HG03097 (cell line): ENCODE measurements around the gene CDHR1.
"Not testable (repeated sequence)": the region's sequence is repeated elsewhere in the genome, so short reads cannot be mapped to it uniquely, and the experiment has no call there.

Source experiments
- ATAC-seq: cut with Tn5 transposase; IDR thresholded peaks from one replicate; pipeline ENCODE4 v1.9.1; 2021; ENCODE audit not compliant: unreplicated experiment, low FRiP score

CDHR1 gene

GRCh38 chr10:84172467-84173356 is 21.6 kb upstream of the CDHR1 start:
- ATAC-seq, result peak; percentile 42

- ATAC-seq, result peak; percentile 57
These were observed 20.8 kb upstream of the CDHR1 start, which contains the start of gene GPR15LG for GRCh38 chr10:84173501-84173929. Gene GPR15LG (plus strand): TSS chr10:84173801. CDS start chr10:84173852, 51 bp downstream.

- ATAC-seq, result no peak
These were observed 18.9 kb upstream of the CDHR1 start for GRCh38 chr10:84175436-84175835.

- ATAC-seq, result no peak
These were observed 18.0 kb upstream of the CDHR1 start for GRCh38 chr10:84176351-84176750.

GRCh38 chr10:84176836-84177474 is 17.4 kb upstream of the CDHR1 start:
- no peak for ATAC-seq

- ATAC-seq, result peak; percentile 44
These were observed 16.7 kb upstream of the CDHR1 start for GRCh38 chr10:84177541-84178141.

- ATAC-seq, result no peak
These were observed 16.2 kb upstream of the CDHR1 start for GRCh38 chr10:84178160-84178609.

- ATAC-seq, result peak; percentile 75
These were observed 15.2 kb upstream of the CDHR1 start for GRCh38 chr10:84179059-84179710.

- ATAC-seq, result not testable (repeated sequence)
These were observed 14.0 kb upstream of the CDHR1 start for GRCh38 chr10:84180386-84180785.

- ATAC-seq, result no peak
These were observed 12.7 kb upstream of the CDHR1 start for GRCh38 chr10:84181631-84182030.

- no peak for ATAC-seq
These were observed 9.8 kb upstream of the CDHR1 start for GRCh38 chr10:84184517-84184916.

GRCh38 chr10:84185526-84186175 is 8.7 kb upstream of the CDHR1 start:
- no peak for ATAC-seq

GRCh38 chr10:84188815-84189214 is 5.5 kb upstream of the CDHR1 start:
- ATAC-seq, result no peak

GRCh38 chr10:84190621-84191020 is 3.7 kb upstream of the CDHR1 start:
- ATAC-seq, result no peak

- no peak for ATAC-seq
These were observed 3.2 kb upstream of the CDHR1 start for GRCh38 chr10:84191106-84191505.

- ATAC-seq, result no peak
These were observed 1.0 kb upstream of the CDHR1 start for GRCh38 chr10:84193327-84193726.

- ATAC-seq, result no peak
These were observed 402 bp upstream of the CDHR1 start for GRCh38 chr10:84193846-84194423.

- ATAC-seq, result no peak
These were observed 900 bp downstream of the CDHR1 start for GRCh38 chr10:84195044-84195830.

- no peak for ATAC-seq
These were observed 1.7 kb downstream of the CDHR1 start for GRCh38 chr10:84196083-84196482.
